ENCODE results near the gene CDKN1C.

GRCh38 chr11:2853997-2854560, 31.5 kb downstream of the CDKN1C start:
- TF ChIP-seq CTCF (IDR thresholded peaks at IDR 0.05; ENCODE audit: control extremely low read depth in 1 of 3, insufficient read depth in 1 of 3, low read depth in 1 of 3, low read length in 3 of 3) (no peak), SIN3A (conservative IDR thresholded peaks at IDR 0.05 in 1 of 2, IDR thresholded peaks at IDR 0.05 in 1 of 2; ENCODE audit: low read depth in 1 of 2, low read length in 2 of 2) (no peak), TCF12 (IDR thresholded peaks at IDR 0.05; ENCODE audit: low read depth, low read length) (no peak), POLR2A (IDR thresholded peaks at IDR 0.05; ENCODE audit: control extremely low read depth in 1 of 2, low read depth in 2 of 2, low read length in 2 of 2) (no peak)

All from H1 (cell line).